Measurements from ENCODE around the gene CUL4A. TPM values are rescaled to one million over a fixed set of nuclear protein-coding genes. Genes with fewer than 3 reads are reported as not detected.

The CUL4A gene
- 10 to 100 TPM; 79.2 to 80.0 TPM for total RNA-seq

DNA sequence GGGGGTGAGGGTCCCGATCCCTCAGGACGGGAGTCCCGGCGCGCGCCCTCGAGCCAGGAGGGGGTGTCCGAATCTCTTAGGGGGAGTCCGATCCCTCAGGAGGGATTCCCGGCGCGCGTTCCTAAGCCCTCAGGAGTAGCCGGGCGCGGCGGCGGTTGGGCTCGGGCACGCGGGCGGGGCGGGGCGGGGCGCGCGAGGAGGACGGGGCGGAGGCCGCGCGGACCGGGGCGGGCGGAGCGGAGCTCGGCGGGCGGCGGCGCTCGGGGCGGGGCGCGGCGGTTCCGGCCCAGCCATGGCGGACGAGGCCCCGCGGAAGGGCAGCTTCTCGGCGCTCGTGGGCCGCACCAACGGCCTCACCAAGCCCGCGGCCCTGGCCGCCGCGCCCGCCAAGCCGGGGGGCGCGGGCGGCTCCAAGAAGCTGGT is at the start of gene CUL4A:
Gene CUL4A, plus strand, starts transcription at position 278 of the 423 bp plus-strand sequence. Its CDS starts 15 bp downstream, at position 293.

DNA sequence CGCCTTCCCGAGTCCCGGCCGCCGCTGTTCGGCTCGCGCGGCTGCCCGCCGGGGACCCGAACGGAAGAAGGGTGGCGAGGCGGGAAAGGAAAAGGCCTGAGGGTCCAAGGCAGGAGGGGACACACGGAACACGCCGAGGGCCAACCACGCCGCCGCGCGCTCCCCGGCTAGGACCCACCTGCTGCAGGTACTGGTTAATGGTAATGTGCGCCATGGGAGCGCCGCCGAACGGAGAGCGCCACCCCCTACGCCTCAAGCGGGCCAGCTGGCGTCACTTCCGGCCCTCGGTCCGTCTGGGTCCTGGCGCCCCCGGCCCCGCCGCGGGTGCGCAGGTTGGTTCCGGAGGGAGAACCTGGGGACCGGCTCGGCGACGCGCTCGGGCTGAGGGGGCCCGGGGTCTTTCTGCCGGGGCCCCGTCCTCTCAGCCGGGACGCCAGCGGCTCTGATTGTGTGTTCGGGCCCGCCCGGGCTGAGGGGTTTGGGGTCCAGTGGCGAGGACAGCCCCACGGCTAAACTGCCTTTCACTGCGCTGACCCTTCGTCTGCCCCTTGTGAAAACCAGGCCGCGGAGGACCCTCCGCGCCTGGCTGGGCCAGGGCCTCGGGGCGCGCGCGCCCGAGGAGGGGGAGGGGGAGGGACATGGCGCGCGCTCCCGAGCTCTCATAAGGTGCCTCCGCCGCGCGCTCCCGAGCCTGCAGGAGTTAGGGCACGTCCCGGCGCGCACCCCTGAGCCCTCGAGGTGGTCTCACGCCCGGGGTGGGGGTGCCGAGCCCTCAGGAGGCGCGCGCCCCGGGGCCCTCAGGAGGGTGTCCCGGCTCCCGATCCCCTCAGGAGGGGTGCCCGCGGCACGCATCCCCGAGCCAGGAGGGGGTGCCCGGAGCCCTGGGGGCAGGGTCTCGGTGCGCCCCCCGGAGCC is 735 bp upstream of the CUL4A start, which contains the start of gene PCID2:
Gene PCID2, minus strand, starts transcription at position 249 of the 915 bp plus-strand sequence. Its CDS starts 35 bp downstream, at position 214.

DNA sequence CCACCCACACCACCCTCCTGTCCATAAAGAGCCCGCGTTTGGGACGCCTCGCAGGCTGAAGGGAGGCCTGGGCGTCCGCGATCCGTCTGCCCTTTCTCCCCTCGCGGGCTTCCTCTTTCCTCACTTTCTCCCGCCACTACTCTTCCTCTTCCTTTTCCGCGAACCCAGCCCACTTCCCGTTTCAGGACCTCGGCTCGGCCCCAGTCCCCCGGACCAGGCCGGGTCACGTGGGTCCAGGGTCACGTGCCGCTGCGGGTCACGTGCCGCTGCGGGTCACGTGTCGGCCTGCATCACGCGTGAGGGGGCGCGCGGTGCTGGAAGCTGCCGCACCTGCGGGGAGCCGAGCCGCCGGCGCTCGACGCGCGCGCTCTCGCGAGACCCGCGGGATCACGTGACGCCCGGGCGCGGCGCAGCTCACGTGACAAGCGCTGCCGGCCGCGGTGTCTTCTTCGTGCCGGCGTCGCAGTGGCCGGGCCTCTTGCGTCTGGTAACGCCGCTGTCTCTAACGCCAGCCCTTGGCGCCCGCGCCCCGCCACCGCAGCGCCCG is 87.5 kb downstream of the CUL4A start, which contains the start of gene LAMP1:
Gene LAMP1, plus strand, starts transcription at position 417 of the 547 bp plus-strand sequence. CDS start 196 bp downstream, outside the sequence.

Small RNAs within 50 kb of the gene (microRNA-seq; reads per million reads assigned to microRNA genes)
- not detected for gene MIR8075 (ENCODE audit: borderline microRNAs expressed, borderline replicate concordance)

Other genes with a start within 250 kb of the CUL4A start
- 1 to 10 TPM; 2.2 to 3.4 TPM for gene MCF2L, start 240.4 kb upstream of the CUL4A start, total RNA-seq
- gene F7, start 103.8 kb upstream of the CUL4A start, total RNA-seq, result not detected
- gene F10, start 86.8 kb upstream of the CUL4A start, total RNA-seq, result not detected
- not detected for gene PROZ, start 51.0 kb upstream of the CUL4A start, total RNA-seq
- 10 to 100 TPM; 54.0 to 58.3 TPM for gene PCID2, start 944 bp upstream of the CUL4A start, total RNA-seq
- gene LAMP1, start 87.6 kb downstream of the CUL4A start, total RNA-seq, result 10 to 100 TPM; 91.5 to 93.5 TPM
- gene GRTP1, start 154.5 kb downstream of the CUL4A start, total RNA-seq, result under 1 TPM in 1 of 2 experiments, not detected in 1; 0.15 TPM
- under 1 TPM; 0.60 to 0.76 TPM for gene ADPRHL1, start 243.9 kb downstream of the CUL4A start, total RNA-seq

All from activated naive CD4-positive, alpha-beta T cell treated with anti-CD3 and anti-CD28 coated beads, Interleukin-2, amount 10 ng/mL, durations not matched to agents 5 hours and 36 hours (primary cell).